GM23248 (cell line): ENCODE results near the gene TMEM203. TPM values are rescaled to one million over a fixed set of nuclear protein-coding genes. Genes with fewer than 3 reads are reported as not detected.

ENCODE experiments used
- DNase-seq: peaks from one replicate; pipeline ENCODE4 v3.0.0-alpha.2; 2015
- H2AFZ ChIP-seq: fragments of 200-600 bp; sonication (generic); 2 replicates; pipeline ENCODE4 v1.6.1; 2016; ENCODE audit warnings: antibody characterized with exemption
- H3F3A ChIP-seq: fragments of 200-600 bp; sonication (generic); 2 replicates; pipeline ENCODE4 v1.6.1; 2016; ENCODE audit warnings: mild to moderate bottlenecking, antibody characterized with exemption, mixed run types; ENCODE audit not compliant: insufficient read depth
- H3K27ac ChIP-seq: fragments of 200-600 bp; sonication (generic); 2 replicates; pipeline ENCODE4 v1.5.1; 2016; ENCODE audit warnings: mild to moderate bottlenecking
- H3K27me3 ChIP-seq: fragments of 200-600 bp; sonication (generic); replicated peaks from 2 replicates; pipeline ENCODE4 v1.6.1; 2016; ENCODE audit warnings: mild to moderate bottlenecking; ENCODE audit not compliant: insufficient read depth
- H3K36me3 ChIP-seq: fragments of 200-600 bp; sonication (generic); 2 replicates; pipeline ENCODE4 v1.6.1; 2016; ENCODE audit warnings: low read depth, mild to moderate bottlenecking
- H3K4me1 ChIP-seq: fragments of 200-600 bp; sonication (generic); 2 replicates; pipeline ENCODE4 v1.6.1; 2016; ENCODE audit warnings: mild to moderate bottlenecking; ENCODE audit not compliant: insufficient read depth
- H3K4me2 ChIP-seq: fragments of 200-600 bp; sonication (generic); one replicate; pipeline ENCODE4 v1.6.1; 2016; ENCODE audit warnings: mild to moderate bottlenecking; ENCODE audit not compliant: unreplicated experiment
- H3K4me3 ChIP-seq: fragments of 200-600 bp; sonication (generic); 2 replicates; pipeline ENCODE4 v1.5.1; 2016; ENCODE audit warnings: mild to moderate bottlenecking
- H3K79me2 ChIP-seq: fragments of 200-600 bp; sonication (generic); 2 replicates; pipeline ENCODE4 v1.6.1; 2016; ENCODE audit warnings: mild to moderate bottlenecking; ENCODE audit not compliant: insufficient read depth
- H3K9ac ChIP-seq: fragments of 200-600 bp; sonication (generic); 2 replicates; pipeline ENCODE4 v1.6.1; 2016; ENCODE audit warnings: mild to moderate bottlenecking
- H3K9me2 ChIP-seq: fragments of 200-600 bp; sonication (generic); 2 replicates; pipeline ENCODE4 v1.6.1; 2016; ENCODE audit warnings: mixed run types, mild to moderate bottlenecking, moderate library complexity; ENCODE audit not compliant: insufficient read depth
- H3K9me3 ChIP-seq: fragments of 200-600 bp; sonication (generic); one replicate; pipeline ENCODE4 v1.6.1; 2017; ENCODE audit warnings: low read depth
- H4K20me1 ChIP-seq: fragments of 200-600 bp; sonication (generic); 2 replicates; pipeline ENCODE4 v1.6.0; 2016; ENCODE audit not compliant: insufficient read depth
- EZH2 ChIP-seq: fragments of 200-600 bp; sonication (generic); IDR thresholded peaks from 2 replicates; pipeline ENCODE4 v1.6.1; 2018; ENCODE audit warnings: antibody characterized with exemption, mild to moderate bottlenecking; ENCODE audit not compliant: insufficient read depth, poor library complexity, severe bottlenecking
- EZH2phosphoT487 ChIP-seq: fragments of 200-600 bp; sonication (generic); IDR thresholded peaks from 2 replicates; pipeline ENCODE4 v1.6.1; 2018; ENCODE audit warnings: antibody characterized with exemption, moderate library complexity, mild to moderate bottlenecking, low read depth; ENCODE audit not compliant: insufficient read depth
- WGBS, 2 experiments: methylation state at CpG; one replicate each; pipeline ENCODE4 v1.1.6; 2015 to 2017; ENCODE audit warnings: low lambda C conversion rate in 2 of 2, low coverage in 1 of 2; ENCODE audit errors: missing lambda C conversion rate in 2 of 2; 5-methylcytosine and 5-hydroxymethylcytosine counted together
- in situ Hi-C: fragments of 300-500 bp; cut with MboI; formaldehyde crosslinking; loops from 2 replicates; pipeline ENCODE4 v1.15.0; 2020
- polyA plus RNA-seq: library from polyadenylated mRNA; unstranded; fragments of >200 nt; fragmentation: Nextera tagmentation; extraction: Ambion mirVana; gene quantifications from 2 replicates; pipeline ENCODE4 v1.2.1, GENCODE V29; 2016
- total RNA-seq: library from RNA; depleted of rRNA; stranded (reverse); fragments of >200 nt; shearing (Covaris generic); gene quantifications from 2 replicates; pipeline ENCODE4 v1.2.3, GENCODE V29; 2014

Gene TMEM203
- total and polyA plus RNA-seq, 2 experiments from 2014 or later = 46.9 to 52.9 TPM

DNA sequence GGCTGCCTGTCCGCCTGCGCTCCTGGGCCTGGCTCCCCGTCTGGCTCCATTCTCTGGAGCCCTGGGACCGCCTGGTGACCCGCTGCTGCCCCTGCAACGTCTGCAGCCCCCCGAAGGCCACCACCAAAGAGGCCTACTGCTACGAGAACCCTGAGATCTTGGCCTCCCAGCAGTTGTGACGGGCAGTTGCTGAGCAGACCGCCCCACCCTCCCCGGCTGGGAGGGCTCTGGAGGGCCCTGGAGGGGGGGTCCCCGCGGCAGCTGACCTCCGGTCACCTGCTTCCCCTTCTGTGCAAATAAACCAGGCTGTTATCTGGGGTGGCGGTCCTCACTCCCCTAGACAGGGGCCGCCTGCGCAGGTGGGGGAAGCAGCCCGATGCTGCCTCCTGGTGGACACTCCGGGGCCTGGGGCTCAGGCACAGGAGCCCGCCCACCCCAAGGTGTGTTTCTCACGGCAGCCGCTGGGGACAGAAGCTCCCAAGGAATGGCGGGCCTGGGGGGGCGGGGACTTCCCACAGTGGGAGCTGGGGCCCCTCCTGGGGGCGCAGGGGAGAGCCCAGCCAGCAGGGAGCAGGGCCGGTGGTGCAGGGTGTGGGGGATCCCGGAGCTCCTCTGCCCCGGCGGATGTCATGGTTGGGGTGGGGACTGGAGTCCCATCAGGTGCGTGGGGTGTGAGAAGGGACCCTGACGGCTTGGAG is 30.9 kb upstream of the TMEM203 start:
- Histone ChIP-seq H3K4me1 (no peaks in the 10 kb centered on the region), H3K27me3 (no peaks in the 10 kb centered on the region), H3K4me2 (no peak overlapping the region), H3F3A (no peaks in the 10 kb centered on the region; the same call in 1 of the 2 replicates), H3K9ac (no peak overlapping the region), H4K20me1 (no peaks in the 10 kb centered on the region), H3K79me2 (peaks cover 25% of the 10 kb centered on the region), H2AFZ (no peak overlapping the region), H3K9me3 (no peaks in the 10 kb centered on the region), H3K4me3 (no peak overlapping the region), H3K27ac (no peak overlapping the region), H3K36me3 (no peaks in the 10 kb centered on the region), H3K9me2 (no peaks in the 10 kb centered on the region)
- peak; percentile 89 for DNase-seq
- 12 to 16% methylated on average over 24 to 30 of the region's 31 CpGs for WGBS, 2 experiments
- no peak for TF ChIP-seq EZH2
- TF ChIP-seq EZH2phosphoT487 = no peak
- in situ Hi-C loops = no loop called here

DNA sequence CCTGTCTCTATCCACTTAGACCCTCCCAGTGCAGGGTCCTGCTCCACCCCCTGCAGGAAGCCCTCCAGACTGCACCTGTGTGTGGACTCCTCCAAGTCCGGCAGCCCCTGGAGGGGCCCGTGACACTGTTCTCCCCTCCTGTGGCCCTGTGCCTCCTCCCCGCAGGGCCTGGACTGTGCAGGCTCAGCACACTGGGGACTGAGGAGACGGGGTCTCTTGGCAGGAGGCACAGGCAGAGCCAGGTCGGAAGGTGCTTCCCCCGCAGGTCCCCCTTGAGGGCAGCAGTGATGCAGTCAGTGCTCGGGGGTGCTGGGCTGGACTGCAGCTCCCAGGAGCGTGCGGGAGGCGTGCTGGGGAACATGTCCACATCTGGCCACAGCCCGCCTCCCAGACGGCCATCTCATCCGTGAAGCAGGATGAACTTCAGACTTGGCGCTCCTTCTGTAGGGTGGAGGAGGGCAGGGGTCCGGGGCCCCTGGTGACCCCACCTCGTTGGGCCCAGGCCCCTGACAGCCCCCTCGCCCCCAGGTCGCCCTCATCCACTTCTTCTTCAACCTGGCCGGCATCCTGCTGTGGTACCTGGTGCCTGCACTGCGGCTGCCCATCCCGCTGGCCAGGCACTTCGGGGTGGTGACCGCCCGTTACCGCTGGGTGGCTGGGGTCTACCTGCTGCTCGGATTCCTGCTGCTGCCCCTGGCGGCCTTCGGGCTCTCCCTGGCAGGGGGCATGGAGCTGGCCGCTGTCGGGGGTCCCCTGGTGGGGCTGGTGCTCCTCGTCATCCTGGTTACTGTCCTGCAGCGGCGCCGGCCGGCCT is 30.2 kb upstream of the TMEM203 start:
- Histone ChIP-seq H2AFZ (no peak overlapping the region), H3K4me2 (no peak overlapping the region), H4K20me1 (no peaks in the 10 kb centered on the region), H3K9me2 (no peaks in the 10 kb centered on the region), H3K9me3 (no peaks in the 10 kb centered on the region), H3K27me3 (no peaks in the 10 kb centered on the region), H3K4me3 (no peak overlapping the region), H3K9ac (no peak overlapping the region), H3F3A (no peaks in the 10 kb centered on the region; the same call in 1 of the 2 replicates), H3K27ac (no peak overlapping the region), H3K4me1 (no peaks in the 10 kb centered on the region), H3K36me3 (no peaks in the 10 kb centered on the region), H3K79me2 (peaks cover 25% of the 10 kb centered on the region)
- DNase-seq = no peak
- WGBS, 2 experiments = 61 to 64% methylated on average over 34 to 35 of the region's 35 CpGs
- in situ Hi-C loops = no loop called here
- no peak for TF ChIP-seq EZH2
- no peak for TF ChIP-seq EZH2phosphoT487

DNA sequence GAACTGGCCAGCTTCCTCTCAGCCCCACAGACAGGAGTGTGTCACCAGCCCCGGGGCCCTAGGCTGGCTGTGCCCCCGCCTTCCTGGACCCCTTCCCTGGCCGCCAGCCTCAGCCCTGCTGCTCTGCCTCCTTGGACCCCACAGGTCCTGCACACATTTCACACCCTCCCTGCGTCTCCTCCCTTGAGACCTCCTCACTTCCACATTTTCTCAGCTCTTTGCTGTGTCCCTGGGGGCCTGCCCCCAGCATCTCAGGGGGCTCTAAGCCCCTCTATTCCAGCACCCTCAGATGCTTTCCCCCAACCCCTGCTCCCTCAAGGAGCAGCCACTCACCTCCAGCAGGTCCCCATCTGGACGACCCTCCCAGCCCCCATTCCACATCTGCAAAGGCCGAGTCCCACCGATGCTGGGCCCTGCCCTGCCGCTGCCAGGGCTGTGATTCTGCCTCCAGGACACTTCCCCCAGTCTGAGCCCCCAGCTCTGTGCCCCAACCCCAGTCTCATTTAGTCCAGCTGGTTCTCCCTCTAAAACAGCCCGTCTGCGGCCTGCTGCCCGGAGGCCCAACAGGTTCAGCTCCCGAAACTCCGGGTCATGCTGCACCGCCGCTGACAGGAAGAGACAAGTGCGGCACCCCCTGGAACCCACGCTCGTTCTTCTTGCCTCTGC is 29.4 kb upstream of the TMEM203 start:
- Histone ChIP-seq H4K20me1 (no peaks in the 10 kb centered on the region), H3K27ac (no peak overlapping the region), H3K79me2 (peaks cover 24% of the 10 kb centered on the region), H3K9ac (no peak overlapping the region), H3F3A (no peaks in the 10 kb centered on the region; the same call in 1 of the 2 replicates), H3K9me2 (no peaks in the 10 kb centered on the region), H3K4me1 (no peaks in the 10 kb centered on the region), H3K4me2 (no peak overlapping the region), H3K36me3 (no peaks in the 10 kb centered on the region), H3K4me3 (no peak overlapping the region), H3K9me3 (no peaks in the 10 kb centered on the region), H3K27me3 (no peaks in the 10 kb centered on the region), H2AFZ (no peak overlapping the region)
- no peak for DNase-seq
- in situ Hi-C loops = no loop called here
- WGBS, 2 experiments = 50 to 64% methylated on average over 15 to 17 of the region's 18 CpGs
- TF ChIP-seq EZH2phosphoT487 = no peak
- TF ChIP-seq EZH2 = no peak

DNA sequence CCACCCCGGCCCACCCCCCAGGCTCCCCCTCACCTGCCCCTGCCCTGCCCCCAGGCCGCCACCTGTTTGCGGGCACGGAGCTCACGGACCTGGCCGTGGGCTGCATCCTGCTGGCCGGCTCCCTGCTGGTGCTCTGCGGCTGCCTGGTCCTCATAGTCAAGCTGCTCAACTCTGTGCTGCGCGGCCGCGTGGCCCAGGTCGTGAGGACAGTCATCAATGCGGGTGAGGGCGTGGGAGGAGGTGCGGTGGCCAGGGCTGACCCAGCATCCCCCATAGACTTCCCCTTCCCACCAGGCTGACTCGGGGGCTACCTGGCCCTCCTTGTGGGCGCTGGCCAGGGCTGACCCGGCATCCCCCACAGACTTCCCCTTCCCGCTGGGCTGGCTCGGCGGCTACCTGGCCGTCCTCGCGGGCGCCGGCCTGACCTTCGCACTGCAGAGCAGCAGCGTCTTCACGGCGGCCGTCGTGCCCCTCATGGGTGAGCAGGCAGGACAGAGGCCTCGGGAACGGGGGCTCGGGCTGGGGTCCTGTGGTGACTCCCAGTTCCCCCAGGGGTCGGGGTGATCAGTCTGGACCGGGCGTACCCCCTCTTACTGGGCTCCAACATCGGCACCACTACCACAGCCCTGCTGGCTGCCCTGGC is 28.7 kb upstream of the TMEM203 start:
- no peak for TF ChIP-seq EZH2
- no peak for TF ChIP-seq EZH2phosphoT487
- H2AFZ ChIP-seq = no peak overlapping the region
- no peaks in the 10 kb centered on the region for H3K9me3 ChIP-seq
- no peak for DNase-seq
- no peaks in the 10 kb centered on the region for H3K27me3 ChIP-seq
- H3F3A ChIP-seq = no peaks in the 10 kb centered on the region; the same call in 1 of the 2 replicates
- H3K4me3 ChIP-seq = no peak overlapping the region
- H4K20me1 ChIP-seq = no peaks in the 10 kb centered on the region
- H3K27ac ChIP-seq = no peak overlapping the region
- peaks cover 17% of the 10 kb centered on the region for H3K79me2 ChIP-seq
- H3K4me2 ChIP-seq = no peak overlapping the region
- H3K9ac ChIP-seq = no peak overlapping the region
- in situ Hi-C loops = no loop called here
- WGBS, 2 experiments = 59 to 63% methylated on average over 14 to 39 of the region's 40 CpGs
- no peaks in the 10 kb centered on the region for H3K9me2 ChIP-seq
- H3K4me1 ChIP-seq = no peaks in the 10 kb centered on the region
- H3K36me3 ChIP-seq = no peaks in the 10 kb centered on the region
